HCT116 (cell line): Measurements from ENCODE around the gene PDLIM4. TPM values are rescaled to one million over a fixed set of nuclear protein-coding genes. Genes with fewer than 3 reads are reported as not detected.

Experiments
- ATAC-seq: fragments of 200-7000 bp; cut with Tn5 transposase; 2 replicates; pipeline ENCODE4 v1.9.1; 2020; ENCODE audit warnings: mild to moderate bottlenecking, moderate library complexity
- BruUV-seq: library from RNA; stranded (reverse); fragments of 400-500 nt; replicated peaks from 2 replicates; lab custom pipeline; 2021; lab: Mats Ljungman, UMichigan
- CTCF ChIA-PET: fragments of 300-600 bp; sonication (Branson Sonifier 250); formaldehyde crosslinking; loops from one replicate; lab custom pipeline; 2021; ENCODE audit warnings: antibody characterized with exemption; lab: Charles Lee
- POLR2A ChIA-PET: fragments of 300-600, 350-600 bp; sonication (Branson Sonifier 250); formaldehyde crosslinking; loops from one replicate; lab custom pipeline; 2021; ENCODE audit warnings: antibody characterized with exemption; lab: Charles Lee
- RAD21 ChIA-PET, 2 experiments: fragments of 300-600 bp; sonication (Branson Sonifier 250); formaldehyde crosslinking; loops; one replicate each; lab custom pipeline; 2023; ENCODE audit warnings: low total read pairs in 2 of 2; ENCODE audit not compliant: uncharacterized antibody in 2 of 2, unreplicated experiment in 2 of 2, low non-redundant PET in 1 of 2; lab: Charles Lee
- DNase-seq: peaks from one replicate; pipeline ENCODE4 v3.0.0-alpha.2; 2010; ENCODE audit warnings: low read depth, low spot score
- H2AFZ ChIP-seq: fragments of 200-600 bp; shearing (Covaris generic), sonication (generic); 2 replicates; pipeline ENCODE4 v1.6.1; 2017; ENCODE audit warnings: low read depth, mixed run types, mixed read lengths, antibody characterized with exemption, low read length; ENCODE audit not compliant: poor library complexity, severe bottlenecking
- H3K27ac ChIP-seq: 2 replicates; pipeline ENCODE4 v1.5.1; 2012; ENCODE audit warnings: low read depth, low read length
- H3K27me3 ChIP-seq: fragments of 200-600 bp; sonication (generic); 2 replicates; pipeline ENCODE4 v1.6.1; 2016; ENCODE audit warnings: mixed run types, low read length, mixed read lengths; ENCODE audit not compliant: insufficient read depth
- H3K36me3 ChIP-seq, 2 experiments: fragments of 200-500 bp in 1 of 2; fragments of 200-600 bp in 1 of 2; sonication (Bioruptor generic) in 1 of 2; sonication (generic) in 1 of 2; 2 replicates each; pipeline versions ENCODE4 v1.5.1 to v1.6.1; 2014 to 2016; ENCODE audit warnings: low read length in 2 of 2, inconsistent platforms in 1 of 2, mixed read lengths in 1 of 2, mixed run types in 1 of 2; ENCODE audit not compliant: insufficient read depth in 2 of 2, control insufficient read depth in 1 of 2
- H3K4me1 ChIP-seq, 2 experiments: fragments of 200-600 bp in 1 of 2; sonication (generic) in 1 of 2; 2 replicates each; pipeline versions ENCODE4 v1.5.1 to v1.6.1; 2012 to 2017; ENCODE audit warnings: low read length in 2 of 2, inconsistent platforms in 1 of 2, mild to moderate bottlenecking in 1 of 2, mixed read lengths in 1 of 2, mixed run types in 1 of 2, moderate library complexity in 1 of 2; ENCODE audit not compliant: insufficient read depth in 2 of 2, control insufficient read depth in 1 of 2
- H3K4me2 ChIP-seq: fragments of 200-600 bp; sonication (generic); 2 replicates; pipeline ENCODE4 v1.6.1; 2017; ENCODE audit warnings: mixed run types, low read length, mixed read lengths
- H3K4me3 ChIP-seq, 2 experiments: fragments of 200-600 bp in 1 of 2; sonication (generic) in 1 of 2; replicated peaks in 1 of 2; 2 replicates each; pipeline ENCODE4 v1.5.1; 2011 to 2016; ENCODE audit warnings: low read length in 2 of 2, control low read depth in 1 of 2, low read depth in 1 of 2, mild to moderate bottlenecking in 1 of 2, mixed read lengths in 1 of 2, mixed run types in 1 of 2
- H3K79me2 ChIP-seq: fragments of 200-600 bp; sonication (generic); 2 replicates; pipeline ENCODE4 v1.6.1; 2017; ENCODE audit warnings: mild to moderate bottlenecking, mixed run types, low read length, moderate library complexity, mixed read lengths; ENCODE audit not compliant: insufficient read depth
- H3K9ac ChIP-seq: fragments of 200-600 bp; sonication (generic); 2 replicates; pipeline ENCODE4 v1.6.1; 2016; ENCODE audit warnings: low read length, mixed read lengths
- H3K9me2 ChIP-seq: fragments of 200-600 bp; sonication (generic), shearing (Covaris generic); 2 replicates; pipeline ENCODE4 v1.6.1; 2017; ENCODE audit warnings: mixed run types, mild to moderate bottlenecking, moderate library complexity; ENCODE audit not compliant: insufficient read depth
- H3K9me3 ChIP-seq, 2 experiments: fragments of 200-500 bp in 1 of 2; fragments of 200-600 bp in 1 of 2; sonication (Bioruptor generic) in 1 of 2; sonication (generic) in 1 of 2; 2 replicates each; pipeline ENCODE4 v1.6.1; 2014 to 2017; ENCODE audit warnings: low read length in 2 of 2, mixed read lengths in 2 of 2, inconsistent platforms in 1 of 2, low read depth in 1 of 2, mild to moderate bottlenecking in 1 of 2, mixed run types in 1 of 2, moderate library complexity in 1 of 2; ENCODE audit not compliant: control insufficient read depth in 1 of 2, insufficient read depth in 1 of 2
- H4K20me1 ChIP-seq: fragments of 200-600 bp; sonication (generic), shearing (Covaris generic); 2 replicates; pipeline ENCODE4 v1.6.1; 2017; ENCODE audit warnings: mixed run types, mild to moderate bottlenecking, moderate library complexity; ENCODE audit not compliant: insufficient read depth
- ELF1 ChIP-seq: IDR thresholded peaks from 2 replicates; pipeline ENCODE4 v1.6.1; 2012; ENCODE audit warnings: low read depth, borderline replicate concordance
- EZH2 ChIP-seq: fragments of 200-600 bp; sonication (generic); IDR thresholded peaks from 2 replicates; pipeline ENCODE4 v1.6.1; 2017; ENCODE audit warnings: antibody characterized with exemption, mixed run types
- EZH2phosphoT487 ChIP-seq: fragments of 200-600 bp; IDR thresholded peaks from 2 replicates; pipeline ENCODE4 v1.6.1; 2018; ENCODE audit warnings: antibody characterized with exemption, borderline replicate concordance
- FOSL1 ChIP-seq: IDR thresholded peaks from 2 replicates; pipeline ENCODE4 v1.6.1; 2012; ENCODE audit warnings: low read depth
- JUND ChIP-seq: IDR thresholded peaks from 2 replicates; pipeline ENCODE4 v1.6.1; 2012
- POLR2AphosphoS5 ChIP-seq: IDR thresholded peaks from 2 replicates; pipeline ENCODE4 v1.6.1; 2011; ENCODE audit warnings: mild to moderate bottlenecking, low read depth, low read length, moderate library complexity
- REST ChIP-seq: IDR thresholded peaks from 2 replicates; pipeline ENCODE4 v1.6.1; 2012; ENCODE audit warnings: low read depth
- SIN3A ChIP-seq: IDR thresholded peaks from 2 replicates; pipeline ENCODE4 v1.6.1; 2012; ENCODE audit warnings: low read depth
- SP1 ChIP-seq: IDR thresholded peaks from 2 replicates; pipeline ENCODE4 v1.6.1; 2012; ENCODE audit warnings: low read depth
- SRF ChIP-seq: IDR thresholded peaks from 2 replicates; pipeline ENCODE4 v1.6.1; 2012; ENCODE audit warnings: low read depth
- TCF7L2 ChIP-seq: IDR thresholded peaks from 2 replicates; pipeline ENCODE4 v1.7.0; 2011; ENCODE audit warnings: borderline replicate concordance, inconsistent platforms; ENCODE audit not compliant: insufficient read depth, insufficient read length; ENCODE audit errors: extremely low read depth
- YY1 ChIP-seq: IDR thresholded peaks from 2 replicates; pipeline ENCODE4 v1.6.1; 2011; ENCODE audit warnings: low read length, low read depth, moderate library complexity, mild to moderate bottlenecking; ENCODE audit not compliant: insufficient replicate concordance; ENCODE audit errors: extremely low read depth
- ZBTB33 ChIP-seq: IDR thresholded peaks from 2 replicates; pipeline ENCODE4 v1.6.1; 2011; ENCODE audit warnings: mild to moderate bottlenecking, low read length, moderate library complexity; ENCODE audit not compliant: insufficient replicate concordance; ENCODE audit errors: extremely low read depth
- intact Hi-C: fragments of 100-400 bp; cut with micrococcal nuclease; formaldehyde crosslinking; loops from 2 replicates; pipeline ENCODE4 v1.10.0; 2022
- total RNA-seq: library from RNA; stranded (reverse); gene quantifications from one replicate; pipeline ENCODE4 v1.2.1, GENCODE V29; 2021; ENCODE audit not compliant: unreplicated experiment

PDLIM4 gene
- total RNA-seq, 1 experiment from 2014 or later = not detected

- TF ChIP-seq REST = no peak
- no peak for TF ChIP-seq SP1
- no peak for TF ChIP-seq EZH2phosphoT487
- no peak for TF ChIP-seq ELF1
- TF ChIP-seq JUND = no peak
Observed at GRCh38 chr5:132269635-132270334, 12.3 kb downstream of the PDLIM4 start (continued).

GRCh38 chr5:132270335-132270665 is 12.8 kb downstream of the PDLIM4 start:
- no peaks in the 10 kb centered on the region for H3K36me3 ChIP-seq
- H3K4me3 ChIP-seq = no peak overlapping the region
- no peaks in the 10 kb centered on the region for H3K27me3 ChIP-seq
- H4K20me1 ChIP-seq = no peaks in the 10 kb centered on the region
- DNase-seq (no peak), ATAC-seq (no peak)
- H3K4me1 ChIP-seq = peaks cover 0 to 20% of the 10 kb centered on the region in 2 experiments; a peak in 3 of 4 replicates
- no peak overlapping the region for H3K27ac ChIP-seq
- no peak overlapping the region for H2AFZ ChIP-seq
- intact Hi-C loops = loop anchor here (10.0 kb wide), 1 partner anchor 205 kb away; the partner anchor contains the start of gene IL3
- no peak overlapping the region for H3K4me2 ChIP-seq
- no peak overlapping the region for H3K9ac ChIP-seq
- no peaks in the 10 kb centered on the region for H3K9me2 ChIP-seq
- POLR2A ChIA-PET = no interaction called here
- no TSS peak for BruUV-seq
- RAD21 ChIA-PET = no interaction called here
- TF ChIP-seq SIN3A (no peak), EZH2 (no peak), ELF1 (no peak), SRF (no peak), ZBTB33 (no peak), EZH2phosphoT487 (no peak), TCF7L2 (no peak), YY1 (no peak), POLR2AphosphoS5 (no peak), FOSL1 (no peak)
- H3K79me2 ChIP-seq = no peaks in the 10 kb centered on the region
- H3K9me3 ChIP-seq = no peaks in the 10 kb centered on the region
- CTCF ChIA-PET = no interaction called here
